Measurements from ENCODE around the gene RTN4R.
"Not testable (repeated sequence)": the region's sequence is repeated elsewhere in the genome, so short reads cannot be mapped to it uniquely, and the experiment has no call there.

Gene RTN4R

GRCh38 chr22:20286784-20287423 lies 18.8 kb upstream of the RTN4R start:
- not testable (repeated sequence) for DNase-seq (ENCODE audit: low read depth in 2 of 2)

GRCh38 chr22:20286312-20286660 lies 18.2 kb upstream of the RTN4R start:
- not testable (repeated sequence) for DNase-seq (ENCODE audit: low read depth in 2 of 2)

- DNase-seq (ENCODE audit: low read depth in 2 of 2), result peak; percentile 42 to 60
Observed at GRCh38 chr22:20285473-20286311, 17.6 kb upstream of the RTN4R start.

GRCh38 chr22:20284471-20285086 lies 16.5 kb upstream of the RTN4R start:
- DNase-seq (ENCODE audit: low read depth in 2 of 2), result no peak

- no peak for DNase-seq (ENCODE audit: low read depth in 2 of 2)
Observed at GRCh38 chr22:20283674-20284066, 15.6 kb upstream of the RTN4R start.

GRCh38 chr22:20282901-20283673 lies 15.0 kb upstream of the RTN4R start:
- no peak for DNase-seq (ENCODE audit: low read depth in 2 of 2)

- no peak for DNase-seq (ENCODE audit: low read depth in 2 of 2)
Observed at GRCh38 chr22:20281891-20282290, 13.8 kb upstream of the RTN4R start.

GRCh38 chr22:20281473-20281872 lies 13.4 kb upstream of the RTN4R start:
- DNase-seq (ENCODE audit: low read depth in 2 of 2), result not testable (repeated sequence)

- DNase-seq (ENCODE audit: low read depth in 2 of 2), result no peak
Observed at GRCh38 chr22:20280866-20281265, 12.7 kb upstream of the RTN4R start.

- not testable (repeated sequence) for DNase-seq (ENCODE audit: low read depth in 2 of 2)
Observed at GRCh38 chr22:20280163-20280562, 12.0 kb upstream of the RTN4R start.

GRCh38 chr22:20279662-20280134 lies 11.6 kb upstream of the RTN4R start:
- DNase-seq (ENCODE audit: low read depth in 2 of 2), result no peak

GRCh38 chr22:20278726-20279490 lies 10.8 kb upstream of the RTN4R start:
- not testable (repeated sequence) for DNase-seq (ENCODE audit: low read depth in 2 of 2)

GRCh38 chr22:20277936-20278635 lies 10.0 kb upstream of the RTN4R start:
- DNase-seq (ENCODE audit: low read depth in 2 of 2), result not testable (repeated sequence)

- no peak for DNase-seq (ENCODE audit: low read depth in 2 of 2)
Observed at GRCh38 chr22:20276468-20276867, 8.3 kb upstream of the RTN4R start.

- DNase-seq (ENCODE audit: low read depth in 2 of 2), result no peak
Observed at GRCh38 chr22:20275836-20276235, 7.7 kb upstream of the RTN4R start.

- not testable (repeated sequence) for DNase-seq (ENCODE audit: low read depth in 2 of 2)
Observed at GRCh38 chr22:20275325-20275724, 7.2 kb upstream of the RTN4R start.

- DNase-seq (ENCODE audit: low read depth in 2 of 2), result not testable (repeated sequence)
Observed at GRCh38 chr22:20274374-20274773, 6.3 kb upstream of the RTN4R start.

- DNase-seq (ENCODE audit: low read depth in 2 of 2), result no peak
Observed at GRCh38 chr22:20273758-20274181, 5.7 kb upstream of the RTN4R start.

- no peak for DNase-seq (ENCODE audit: low read depth in 2 of 2)
Observed at GRCh38 chr22:20272700-20273099, 4.6 kb upstream of the RTN4R start.

- DNase-seq (ENCODE audit: low read depth in 2 of 2), result no peak
Observed at GRCh38 chr22:20272174-20272573, 4.1 kb upstream of the RTN4R start.

All from stimulated activated CD8-positive, alpha-beta memory T cell treated with anti-CD3 and anti-CD28 coated beads, Interleukin-7, amount 100 ng/mL, for 4 hours (primary cell).